HG02678 (cell line): ENCODE data around the gene SNX12.
"Not testable (repeated sequence)": the region's sequence is repeated elsewhere in the genome, so short reads cannot be mapped to it uniquely, and the experiment has no call there.

Experiments
- ATAC-seq: cut with Tn5 transposase; IDR thresholded peaks from one replicate; pipeline ENCODE4 v1.9.1; 2021; ENCODE audit warnings: mild to moderate bottlenecking, moderate library complexity; ENCODE audit not compliant: unreplicated experiment

Gene SNX12

GRCh38 chrX:71095033-71095432 is 26.9 kb upstream of the SNX12 start:
- no peak for ATAC-seq

- no peak for ATAC-seq
Observed at GRCh38 chrX:71091263-71091662, 23.1 kb upstream of the SNX12 start.

GRCh38 chrX:71085900-71086299 is 17.8 kb upstream of the SNX12 start:
- no peak for ATAC-seq

- no peak for ATAC-seq
Observed at GRCh38 chrX:71082822-71083221, 14.7 kb upstream of the SNX12 start.

- ATAC-seq: no peak
Observed at GRCh38 chrX:71082124-71082647, 14.1 kb upstream of the SNX12 start.

- ATAC-seq: no peak
Observed at GRCh38 chrX:71081330-71082123, 13.4 kb upstream of the SNX12 start.

- ATAC-seq: no peak
Observed at GRCh38 chrX:71070531-71070930, 2.4 kb upstream of the SNX12 start.

GRCh38 chrX:71067712-71068043 is 456 bp downstream of the SNX12 start:
- no peak for ATAC-seq

- no peak for ATAC-seq
Observed at GRCh38 chrX:71067089-71067488, 1.0 kb downstream of the SNX12 start.

- ATAC-seq: no peak
Observed at GRCh38 chrX:71060127-71060526, 8.0 kb downstream of the SNX12 start.

- no peak for ATAC-seq
Observed at GRCh38 chrX:71057848-71058530, 10.1 kb downstream of the SNX12 start.

GRCh38 chrX:71056867-71057266 is 11.3 kb downstream of the SNX12 start:
- ATAC-seq: no peak

GRCh38 chrX:71053217-71053621 is 14.9 kb downstream of the SNX12 start:
- ATAC-seq: peak; percentile 96

GRCh38 chrX:71052721-71053120 is 15.4 kb downstream of the SNX12 start:
- ATAC-seq: peak; percentile 30

GRCh38 chrX:71047891-71048290 is 20.2 kb downstream of the SNX12 start:
- not testable (repeated sequence) for ATAC-seq

GRCh38 chrX:71017396-71017939 is 50.7 kb downstream of the SNX12 start:
- ATAC-seq: no peak
